ENCODE data around the gene NGDN. TPM values are rescaled to one million over a fixed set of nuclear protein-coding genes. Genes with fewer than 3 reads are reported as not detected.

The NGDN gene
- total RNA-seq, 3 donors from 2014 or later (not counting 1 experiment from before 2014, with no cell fraction given) = 110 to 136 (median 126) TPM

- intact Hi-C loops (cut with micrococcal nuclease) = no loop called here
- DNase-seq (no peak), ATAC-seq (no peak)
- peaks cover 14% of the 10 kb centered on the region for H3K36me3 ChIP-seq (ENCODE audit: control insufficient read depth, insufficient read depth, low read length)
- H3K9me3 ChIP-seq (ENCODE audit: control insufficient read depth, insufficient read depth, low read length) = no peaks in the 10 kb centered on the region
- no peaks in the 10 kb centered on the region for H3K27me3 ChIP-seq (ENCODE audit: control insufficient read depth, insufficient read depth, low read length)
- 87% methylated on average over 6 of the region's 7 CpGs for WGBS (ENCODE audit: insufficient coverage)
- no peak overlapping the region for H3K4me3 ChIP-seq (ENCODE audit: low read length)
- Mint-ChIP-seq H3K27me3 (ENCODE audit: low read depth in 2 of 2) (no peaks in the 10 kb centered on the region), H3K9me3 (no peaks in the 10 kb centered on the region), H3K4me3 (no peak overlapping the region), H3K36me3 (no peaks in the 10 kb centered on the region), H3K4me1 (peaks cover 8 to 10% of the 10 kb centered on the region in 2 donors), H3K27ac (no peak overlapping the region)
- no peak for TF ChIP-seq CTCF (IDR thresholded peaks at IDR 0.05)
- no peaks in the 10 kb centered on the region for H3K4me1 ChIP-seq (ENCODE audit: control insufficient read depth, insufficient read depth, low read length)
- H3K27ac ChIP-seq (ENCODE audit: low read length) = no peak overlapping the region
These were observed 17.7 kb downstream of the NGDN start for GRCh38 chr14:23487216-23487615.

- intact Hi-C loops (cut with micrococcal nuclease) = no loop called here
- no peak overlapping the region for H3K27ac Mint-ChIP-seq
These were observed 23.2 kb downstream of the NGDN start for GRCh38 chr14:23492618-23493272.

GRCh38 chr14:23494223-23494622 lies 24.7 kb downstream of the NGDN start:
- ATAC-seq (no peak), DNase-seq (no peak)
- no peak overlapping the region for H3K27ac ChIP-seq (ENCODE audit: low read length)
- no peaks in the 10 kb centered on the region for H3K36me3 ChIP-seq (ENCODE audit: control insufficient read depth, insufficient read depth, low read length)
- Mint-ChIP-seq H3K36me3 (no peaks in the 10 kb centered on the region), H3K9me3 (no peaks in the 10 kb centered on the region), H3K27ac (no peak overlapping the region), H3K4me1 (no peaks in the 10 kb centered on the region), H3K27me3 (ENCODE audit: low read depth in 2 of 2) (no peaks in the 10 kb centered on the region), H3K4me3 (no peak overlapping the region)
- 100% methylated on average over 2 of the region's 2 CpGs for WGBS (ENCODE audit: insufficient coverage)
- no peaks in the 10 kb centered on the region for H3K9me3 ChIP-seq (ENCODE audit: control insufficient read depth, insufficient read depth, low read length)
- H3K4me3 ChIP-seq (ENCODE audit: low read length) = no peak overlapping the region
- H3K27me3 ChIP-seq (ENCODE audit: control insufficient read depth, insufficient read depth, low read length) = no peaks in the 10 kb centered on the region
- intact Hi-C loops (cut with micrococcal nuclease) = no loop called here
- no peak for TF ChIP-seq CTCF (IDR thresholded peaks at IDR 0.05)
- H3K4me1 ChIP-seq (ENCODE audit: control insufficient read depth, insufficient read depth, low read length) = no peaks in the 10 kb centered on the region

More at GRCh38 chr14:23492618-23493272, 23.2 kb downstream of the NGDN start:
- no peaks in the 10 kb centered on the region for H3K36me3 Mint-ChIP-seq
- ATAC-seq (no peak), DNase-seq (no peak)
- H3K4me1 Mint-ChIP-seq = no peaks in the 10 kb centered on the region
- no peaks in the 10 kb centered on the region for H3K9me3 Mint-ChIP-seq
- Histone ChIP-seq H3K27me3 (ENCODE audit: control insufficient read depth, insufficient read depth, low read length) (no peaks in the 10 kb centered on the region), H3K4me1 (ENCODE audit: control insufficient read depth, insufficient read depth, low read length) (no peaks in the 10 kb centered on the region), H3K4me3 (ENCODE audit: low read length) (no peak overlapping the region), H3K9me3 (ENCODE audit: control insufficient read depth, insufficient read depth, low read length) (no peaks in the 10 kb centered on the region), H3K27ac (ENCODE audit: low read length) (no peak overlapping the region), H3K36me3 (ENCODE audit: control insufficient read depth, insufficient read depth, low read length) (peaks cover under 1% of the 10 kb centered on the region)
- H3K27me3 Mint-ChIP-seq (ENCODE audit: low read depth in 2 of 2) = no peaks in the 10 kb centered on the region
- TF ChIP-seq CTCF (IDR thresholded peaks at IDR 0.05) = no peak
- no peak overlapping the region for H3K4me3 Mint-ChIP-seq

- Mint-ChIP-seq H3K36me3 (no peaks in the 10 kb centered on the region), H3K4me3 (peak overlapping the region; percentile 26), H3K27ac (no peak overlapping the region), H3K9me3 (no peaks in the 10 kb centered on the region), H3K27me3 (ENCODE audit: low read depth in 2 of 2) (no peaks in the 10 kb centered on the region), H3K4me1 (peaks cover 6 to 17% of the 10 kb centered on the region in 2 donors)
- 43% methylated on average over 1 of the region's 13 CpGs for WGBS (ENCODE audit: insufficient coverage)
- Histone ChIP-seq H3K4me3 (ENCODE audit: low read length) (no peak overlapping the region), H3K27me3 (ENCODE audit: control insufficient read depth, insufficient read depth, low read length) (no peaks in the 10 kb centered on the region), H3K9me3 (ENCODE audit: control insufficient read depth, insufficient read depth, low read length) (no peaks in the 10 kb centered on the region), H3K27ac (ENCODE audit: low read length) (no peak overlapping the region), H3K4me1 (ENCODE audit: control insufficient read depth, insufficient read depth, low read length) (peaks cover 3% of the 10 kb centered on the region), H3K36me3 (ENCODE audit: control insufficient read depth, insufficient read depth, low read length) (no peaks in the 10 kb centered on the region)
- DNase-seq = peak in 1 of 2 donors; percentile 44
- ATAC-seq = peak in 1 of 3 donors; percentile 10
- no peak for TF ChIP-seq CTCF (IDR thresholded peaks at IDR 0.05)
- intact Hi-C loops (cut with micrococcal nuclease) = no loop called here
These were observed 42.7 kb downstream of the NGDN start for GRCh38 chr14:23512156-23512555.
